ENCODE measurements around the gene PLXND1. TPM values are rescaled to one million over a fixed set of nuclear protein-coding genes. Genes with fewer than 3 reads are reported as not detected.

The PLXND1 gene
- total and polyA plus RNA-seq, 2 donors (not counting 1 experiment from before 2014, with no cell fraction given) = 89.6 to 109 TPM

GRCh38 chr3:129567176-129567705 is 39.2 kb downstream of the PLXND1 start:
- Histone ChIP-seq H3K4me3 (replicated peaks in 1 of 4; ENCODE audit: control extremely low read depth in 1 of 4, insufficient read depth in 1 of 4, low read depth in 3 of 4, low read length in 4 of 4) (no peak overlapping the region), H3K27ac (ENCODE audit: insufficient read depth, low read length) (no peak overlapping the region), H3K9me3 (ENCODE audit: control insufficient read depth, insufficient read depth, low read depth, low read length) (no peaks in the 10 kb centered on the region), H4K20me1 (ENCODE audit: control insufficient read depth, extremely low read depth, insufficient read depth, low read length) (no peaks in the 10 kb centered on the region), H3K4me1 (ENCODE audit: control insufficient read depth, extremely low read depth, insufficient read depth, low read length) (peaks cover 4% of the 10 kb centered on the region), H3K4me2 (ENCODE audit: extremely low read depth, insufficient read depth, low read length) (no peak overlapping the region), H3K9ac (ENCODE audit: insufficient read depth, low read length) (no peak overlapping the region), H3K36me3 (ENCODE audit: control insufficient read depth, insufficient read depth, low read length) (peaks cover 42% of the 10 kb centered on the region), H3K79me2 (ENCODE audit: control insufficient read depth, insufficient read depth, low read length) (no peaks in the 10 kb centered on the region), H3K27me3 (ENCODE audit: control insufficient read depth, insufficient read depth, low read length) (no peaks in the 10 kb centered on the region), H2AFZ (ENCODE audit: low read length) (no peak overlapping the region)
- peak in 1 of 2 donors; percentile 51 for DNase-seq (ENCODE audit: low read depth in 2 of 2)
- TF ChIP-seq EZH2 (IDR thresholded peaks at IDR 0.05; ENCODE audit: low read length, missing control alignments) = no peak
- no peak for TF ChIP-seq CTCF (conservative IDR thresholded peaks at IDR 0.05 in 1 of 2, IDR thresholded peaks at IDR 0.05 in 1 of 2; ENCODE audit: low read depth in 1 of 2, low read length in 2 of 2)

- no peaks in the 10 kb centered on the region for H4K20me1 ChIP-seq (ENCODE audit: control insufficient read depth, extremely low read depth, insufficient read depth, low read length)
- no peak overlapping the region for H3K9ac ChIP-seq (ENCODE audit: insufficient read depth, low read length)
- H2AFZ ChIP-seq (ENCODE audit: low read length) = no peak overlapping the region
- TF ChIP-seq CTCF (conservative IDR thresholded peaks at IDR 0.05 in 1 of 2, IDR thresholded peaks at IDR 0.05 in 1 of 2; ENCODE audit: low read depth in 1 of 2, low read length in 2 of 2) (no peak), EZH2 (IDR thresholded peaks at IDR 0.05; ENCODE audit: low read length, missing control alignments) (no peak)
- H3K9me3 ChIP-seq (ENCODE audit: control insufficient read depth, insufficient read depth, low read depth, low read length) = no peaks in the 10 kb centered on the region
- no peak for DNase-seq (ENCODE audit: low read depth in 2 of 2)
- no peak overlapping the region for H3K4me2 ChIP-seq (ENCODE audit: extremely low read depth, insufficient read depth, low read length)
- H3K27ac ChIP-seq (ENCODE audit: insufficient read depth, low read length) = no peak overlapping the region
- H3K79me2 ChIP-seq (ENCODE audit: control insufficient read depth, insufficient read depth, low read length) = no peaks in the 10 kb centered on the region
- H3K36me3 ChIP-seq (ENCODE audit: control insufficient read depth, insufficient read depth, low read length) = peaks cover 37% of the 10 kb centered on the region
- no peak overlapping the region for H3K4me3 ChIP-seq (replicated peaks in 1 of 4; ENCODE audit: control extremely low read depth in 1 of 4, insufficient read depth in 1 of 4, low read depth in 3 of 4, low read length in 4 of 4)
- no peaks in the 10 kb centered on the region for H3K27me3 ChIP-seq (ENCODE audit: control insufficient read depth, insufficient read depth, low read length)
- peaks cover 13% of the 10 kb centered on the region for H3K4me1 ChIP-seq (ENCODE audit: control insufficient read depth, extremely low read depth, insufficient read depth, low read length)
Observed at GRCh38 chr3:129565902-129566301, 40.6 kb downstream of the PLXND1 start.

- no peak overlapping the region for H3K4me3 ChIP-seq (replicated peaks in 1 of 4; ENCODE audit: control extremely low read depth in 1 of 4, insufficient read depth in 1 of 4, low read depth in 3 of 4, low read length in 4 of 4)
- peaks cover 18% of the 10 kb centered on the region for H3K4me1 ChIP-seq (ENCODE audit: control insufficient read depth, extremely low read depth, insufficient read depth, low read length)
- no peak overlapping the region for H3K27ac ChIP-seq (ENCODE audit: insufficient read depth, low read length)
- H4K20me1 ChIP-seq (ENCODE audit: control insufficient read depth, extremely low read depth, insufficient read depth, low read length) = no peaks in the 10 kb centered on the region
- no peaks in the 10 kb centered on the region for H3K9me3 ChIP-seq (ENCODE audit: control insufficient read depth, insufficient read depth, low read depth, low read length)
- TF ChIP-seq CTCF (conservative IDR thresholded peaks at IDR 0.05 in 1 of 2, IDR thresholded peaks at IDR 0.05 in 1 of 2; ENCODE audit: low read depth in 1 of 2, low read length in 2 of 2) = no peak
- no peak for TF ChIP-seq EZH2 (IDR thresholded peaks at IDR 0.05; ENCODE audit: low read length, missing control alignments)
- H3K27me3 ChIP-seq (ENCODE audit: control insufficient read depth, insufficient read depth, low read length) = no peaks in the 10 kb centered on the region
- no peak overlapping the region for H3K9ac ChIP-seq (ENCODE audit: insufficient read depth, low read length)
- peaks cover 32% of the 10 kb centered on the region for H3K36me3 ChIP-seq (ENCODE audit: control insufficient read depth, insufficient read depth, low read length)
- H3K4me2 ChIP-seq (ENCODE audit: extremely low read depth, insufficient read depth, low read length) = no peak overlapping the region
- H3K79me2 ChIP-seq (ENCODE audit: control insufficient read depth, insufficient read depth, low read length) = peaks cover under 1% of the 10 kb centered on the region
- DNase-seq (ENCODE audit: low read depth in 2 of 2) = no peak
- H2AFZ ChIP-seq (ENCODE audit: low read length) = no peak overlapping the region
Observed at GRCh38 chr3:129564981-129565644, 41.4 kb downstream of the PLXND1 start.

Data from fibroblast of lung (primary cell).